GM19239 (cell line): ENCODE data around the gene ADAM8.
A peak's percentile ranks its signal among the peaks of the same experiment; 100 is the strongest.

Experiments
- DNase-seq: peaks from one replicate; pipeline ENCODE4 v3.0.0; 2011; ENCODE audit warnings: low spot score; ENCODE audit not compliant: insufficient read length
- FAIRE-seq: peaks from 2 replicates; lab custom pipeline; 2011; peaks lifted over from hg19 to GRCh38; lab: Jason Lieb, UNC

Gene ADAM8

DNA sequence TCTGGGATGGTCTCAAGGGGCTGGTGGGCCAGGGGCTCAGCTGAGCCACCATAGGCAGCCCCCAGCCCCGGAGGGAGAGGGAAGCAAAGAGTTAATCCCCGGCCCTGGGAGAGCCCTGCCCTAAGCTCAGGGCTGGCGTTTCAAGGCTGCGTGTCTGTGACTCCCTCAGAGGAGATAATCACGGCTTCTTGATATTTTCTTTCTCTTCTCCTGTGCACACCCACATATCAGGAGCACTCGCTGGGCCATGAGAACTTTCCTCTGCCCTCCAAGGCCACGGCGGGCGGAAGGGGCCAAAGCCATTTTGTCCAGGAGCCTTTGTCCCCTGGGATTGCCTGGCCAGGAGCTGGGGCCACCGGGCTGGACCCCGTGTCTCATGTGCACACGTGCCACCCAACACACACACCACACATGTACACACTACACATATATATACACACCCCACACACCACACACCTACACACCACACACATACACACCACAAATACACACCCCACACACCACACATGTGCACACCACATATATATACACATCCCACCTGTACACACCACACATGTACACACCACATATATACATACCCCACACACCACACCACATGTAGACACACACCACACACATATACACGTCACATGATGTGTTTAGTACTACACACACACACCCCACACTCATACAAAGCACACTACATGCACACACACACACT is 22.1 kb downstream of the ADAM8 start:
- FAIRE-seq (no peak), DNase-seq (no peak)

DNA sequence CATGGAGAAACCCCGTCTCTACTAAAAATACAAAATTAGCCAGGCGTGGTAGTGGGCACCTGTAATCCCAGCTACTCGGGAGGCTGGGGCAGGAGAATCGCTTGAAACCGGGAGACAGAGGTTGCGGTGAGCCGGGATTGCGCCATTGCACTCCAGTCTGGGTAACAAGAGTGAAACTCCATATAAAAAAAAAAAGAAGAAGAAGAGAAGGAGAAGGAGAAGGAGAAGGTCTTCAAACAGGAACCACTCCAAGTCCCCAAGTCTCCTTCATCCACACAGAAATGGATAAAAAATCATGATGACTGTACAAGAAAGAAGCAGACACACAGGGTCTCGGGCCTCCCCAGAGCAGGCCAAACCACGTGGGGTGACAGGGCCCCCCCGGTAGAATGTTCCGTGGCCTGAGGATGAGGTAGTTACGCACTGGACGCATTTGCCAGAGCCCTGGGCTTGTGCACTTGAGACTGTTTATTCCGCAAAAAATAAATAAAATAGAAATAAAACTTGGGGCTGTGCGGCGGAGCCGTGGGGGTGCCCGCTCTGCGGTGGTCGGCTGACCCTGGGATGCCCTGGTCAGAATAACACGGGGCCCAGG is 23.2 kb downstream of the ADAM8 start:
- DNase-seq: no peak
- no peak for FAIRE-seq

DNA sequence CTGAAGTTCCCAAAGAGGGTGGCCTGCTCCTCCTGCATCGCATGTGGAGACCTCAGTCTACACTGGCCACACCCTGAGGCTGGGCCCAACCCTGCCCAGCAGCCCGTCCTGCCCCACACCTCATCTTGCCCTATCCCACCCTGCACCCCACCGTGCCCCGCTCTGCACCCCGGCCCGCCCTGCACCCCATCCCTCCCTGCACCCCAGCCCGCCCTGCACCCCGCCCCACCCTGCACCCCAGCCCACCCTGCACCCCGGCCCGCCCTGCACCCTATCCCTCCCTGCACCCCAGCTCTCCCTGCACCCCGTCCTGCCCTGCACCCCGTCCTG is 24.5 kb downstream of the ADAM8 start:
- DNase-seq (no peak), FAIRE-seq (no peak)

DNA sequence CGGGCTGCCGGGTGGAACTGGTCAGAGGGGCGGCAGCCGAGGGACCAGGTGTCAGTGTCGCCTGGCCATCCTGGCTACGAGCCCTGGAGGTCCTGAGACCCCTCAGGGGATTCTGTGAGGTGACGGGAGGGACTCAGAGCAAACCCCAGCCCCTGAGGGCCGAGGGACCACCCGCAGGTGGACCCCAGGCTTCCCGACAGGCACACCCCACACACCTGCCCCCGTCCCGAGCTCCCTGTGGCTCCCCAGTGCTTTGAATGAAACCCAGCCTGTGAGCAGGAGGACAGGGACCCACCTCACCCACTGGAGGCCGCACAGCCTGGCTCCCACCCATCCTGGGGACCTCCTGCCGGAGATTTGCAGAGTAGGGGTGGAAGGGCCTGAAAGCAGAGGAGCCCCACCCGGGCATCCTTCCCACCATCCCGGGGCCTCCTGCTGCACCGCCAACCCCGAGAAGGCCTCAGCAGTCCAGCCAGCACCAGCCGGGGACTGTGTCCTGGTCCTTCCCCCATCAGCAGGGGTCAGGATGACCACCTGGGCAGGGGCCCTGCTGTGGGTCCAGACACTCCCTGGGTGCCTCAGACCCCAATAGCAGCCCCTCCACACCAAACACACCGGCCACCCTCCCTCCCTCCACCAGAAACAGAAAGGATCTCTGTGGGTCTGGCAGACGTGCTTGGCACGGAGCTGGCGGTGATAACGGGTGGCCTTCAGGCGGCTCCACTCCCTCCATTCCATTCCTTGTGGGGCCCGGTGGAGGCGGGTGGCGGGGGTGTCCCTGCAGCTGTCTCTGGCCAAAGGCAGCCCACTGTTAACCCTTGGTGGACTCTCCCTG is 25.1 kb downstream of the ADAM8 start:
- no peak for FAIRE-seq
- DNase-seq: no peak

DNA sequence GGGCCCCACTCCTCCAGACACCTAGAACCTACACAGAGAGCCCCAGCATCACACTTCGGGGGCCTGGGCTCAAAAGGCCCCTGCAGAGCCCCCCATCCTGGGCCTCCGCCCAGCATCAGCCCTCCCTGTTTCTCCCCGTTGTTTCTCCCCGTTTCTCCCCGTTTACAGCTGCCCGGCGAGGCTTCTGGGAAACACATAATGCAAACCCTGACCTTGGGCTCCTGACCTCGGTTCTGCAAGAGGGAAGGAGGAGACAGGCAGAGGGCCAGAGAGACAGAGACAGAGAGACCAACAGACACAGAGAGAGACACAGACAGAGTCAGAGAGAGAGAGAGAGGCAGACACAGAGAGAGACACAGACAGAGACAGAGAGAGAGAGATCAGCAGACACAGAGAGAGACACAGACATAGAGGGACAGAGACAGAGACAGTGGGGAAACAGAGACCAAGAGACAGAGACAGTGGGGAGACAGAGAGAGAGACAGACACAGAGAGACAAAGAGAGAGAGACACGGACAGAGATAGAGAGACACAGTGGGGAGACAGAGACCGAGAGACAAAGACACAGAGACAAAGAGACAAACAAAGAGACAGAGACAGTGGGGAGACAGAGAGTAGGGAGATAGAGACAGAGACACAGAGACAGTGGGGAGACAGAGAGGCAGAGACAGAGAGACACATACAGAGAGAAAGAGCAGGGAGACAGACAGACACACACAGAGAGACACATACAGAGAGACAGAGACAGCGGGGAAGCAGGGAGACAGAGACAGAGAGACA is 26.5 kb downstream of the ADAM8 start:
- FAIRE-seq: no peak
- DNase-seq: no peak

DNA sequence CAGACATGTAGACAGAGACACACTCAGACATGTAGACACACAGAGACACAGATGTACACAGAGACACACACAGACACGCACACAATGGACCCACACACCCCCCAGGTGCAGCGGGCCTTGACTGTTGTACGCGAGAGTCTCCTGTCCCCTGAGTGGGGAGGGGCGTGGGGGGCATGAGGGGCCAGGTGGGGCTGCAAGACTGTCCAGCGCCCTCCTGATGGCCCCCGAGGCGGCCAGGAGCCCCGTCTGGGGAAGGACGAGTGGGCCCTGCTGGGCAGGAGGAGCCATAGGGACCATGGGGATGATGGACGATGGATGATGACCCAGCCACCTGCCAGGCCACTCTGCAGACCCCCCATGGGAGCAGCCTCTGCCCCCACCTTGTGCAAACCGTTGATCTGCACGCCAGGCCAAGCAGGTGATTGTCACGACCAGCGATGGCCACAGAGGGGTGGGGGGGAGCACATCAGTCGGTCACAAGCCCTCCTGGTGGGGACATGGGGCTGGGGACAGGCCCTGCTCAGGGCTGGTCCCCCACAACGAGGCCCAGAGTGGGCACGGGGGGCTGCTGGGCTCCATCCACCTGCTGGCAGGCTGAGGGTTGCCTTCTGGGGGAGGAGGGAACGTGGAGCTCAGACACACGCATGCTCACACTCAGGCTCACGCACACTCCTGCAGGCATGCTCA is 27.4 kb downstream of the ADAM8 start:
- FAIRE-seq (no peak), DNase-seq (no peak)

DNA sequence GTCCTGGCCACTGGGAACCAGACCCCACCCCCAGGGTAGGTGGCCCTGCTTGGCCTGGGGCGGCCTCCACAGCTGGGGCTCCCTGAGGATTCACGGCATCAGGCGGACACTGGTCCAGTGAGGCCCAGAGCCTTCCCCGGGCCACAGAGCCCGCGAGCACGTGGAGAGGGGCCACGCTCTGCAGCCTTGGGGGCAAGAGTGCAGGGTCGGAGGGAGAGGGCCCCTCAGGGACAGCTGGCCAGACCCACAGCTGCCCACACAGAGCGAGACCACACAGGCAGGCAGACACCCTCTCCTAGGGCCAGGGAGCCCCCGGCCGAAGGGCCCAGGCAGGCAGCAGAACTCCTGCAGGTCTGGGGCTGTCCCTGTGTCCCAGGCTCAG is 28.3 kb downstream of the ADAM8 start:
- DNase-seq (no peak), FAIRE-seq (no peak)

DNA sequence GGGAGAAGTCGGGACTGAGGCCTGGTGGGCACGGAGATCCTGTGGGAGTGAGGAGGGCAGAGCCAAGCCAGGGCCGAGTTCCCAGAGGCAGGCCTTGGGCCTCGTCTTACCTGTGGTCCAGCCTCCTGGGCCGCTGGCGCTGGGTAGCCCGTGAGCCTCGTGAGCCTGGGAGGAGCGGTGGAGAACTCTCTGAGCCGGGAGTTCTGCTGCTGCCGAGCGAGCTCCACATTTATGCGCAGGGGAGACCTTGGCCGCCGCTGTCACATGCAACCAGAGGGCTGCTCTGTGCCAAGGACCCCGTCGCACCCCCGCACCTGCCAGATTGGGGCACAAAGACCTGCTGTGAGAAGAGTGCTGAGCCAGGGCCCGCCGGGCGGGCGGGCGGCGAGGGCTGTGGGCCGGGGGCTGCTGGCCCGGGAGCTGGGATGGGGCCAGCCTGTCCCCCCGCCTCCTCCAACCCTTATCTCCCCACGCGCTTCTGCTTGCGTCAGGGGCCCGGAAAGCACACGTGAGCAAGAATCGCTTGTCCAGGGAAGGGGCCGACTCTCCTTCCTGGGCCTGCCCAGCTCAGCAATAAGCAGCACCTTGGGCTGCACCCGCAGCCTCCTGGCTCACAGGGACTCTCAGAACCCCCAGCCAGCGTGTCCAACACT is 28.9 kb downstream of the ADAM8 start:
- DNase-seq (no peak), FAIRE-seq (no peak)

DNA sequence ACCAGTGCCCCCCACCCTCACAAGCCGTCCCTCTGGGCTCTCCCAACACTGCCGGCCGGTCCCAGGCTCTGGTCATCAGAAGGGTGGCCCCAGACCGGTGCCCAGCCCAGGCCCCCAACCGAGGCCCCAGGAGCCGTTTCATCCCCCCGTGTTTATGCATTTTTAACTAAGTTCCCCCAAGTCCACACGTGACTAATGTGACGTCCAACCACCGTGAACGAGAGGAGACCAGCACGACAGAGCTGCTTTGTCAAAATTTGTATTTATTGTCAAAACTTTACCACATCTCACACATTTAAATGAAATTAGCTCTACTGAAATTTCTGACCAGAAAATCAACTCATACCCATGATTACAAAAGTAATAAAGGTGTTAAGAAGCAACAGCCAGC is 30.4 kb downstream of the ADAM8 start:
- FAIRE-seq (no peak), DNase-seq (no peak)

DNA sequence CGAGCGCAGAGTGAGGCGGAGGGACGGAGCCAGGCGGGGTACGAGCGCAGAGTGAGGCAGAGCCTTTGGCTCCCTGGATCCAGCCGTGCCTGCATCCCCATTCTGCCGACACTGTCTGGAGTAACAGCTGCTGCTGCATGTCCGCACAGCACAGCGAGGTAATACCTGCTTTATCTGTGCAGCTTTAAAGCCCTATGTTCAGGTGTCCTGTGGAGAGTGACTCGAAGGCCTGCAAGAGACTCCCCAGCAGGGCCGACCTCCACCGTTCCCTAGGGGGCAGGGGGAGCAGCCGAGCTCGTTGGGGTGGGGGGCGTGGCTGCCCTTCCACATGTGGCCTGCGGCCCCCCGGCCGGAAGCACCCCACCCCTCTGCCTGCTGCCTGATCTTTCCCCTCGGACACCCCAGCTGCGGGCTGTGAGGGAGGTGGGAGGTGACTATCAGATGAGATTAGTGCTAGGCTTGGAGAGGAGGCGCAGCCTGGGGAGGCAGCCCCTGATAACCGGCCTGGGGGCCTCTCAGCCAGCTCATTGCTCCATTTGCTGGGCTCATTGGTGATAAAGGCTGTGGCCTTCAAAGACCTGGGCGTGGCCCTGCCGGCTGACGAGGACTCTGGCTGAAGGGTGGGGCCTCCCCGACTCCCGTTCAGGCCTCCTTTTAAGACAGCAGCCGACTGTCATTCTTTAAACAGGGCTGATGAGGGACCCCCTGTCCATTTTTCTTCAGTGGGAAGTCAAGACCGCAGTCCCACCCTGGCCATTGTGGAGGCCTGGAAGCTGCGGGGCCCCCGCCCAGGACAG is 31.0 kb downstream of the ADAM8 start:
- no peak for DNase-seq
- no peak for FAIRE-seq

DNA sequence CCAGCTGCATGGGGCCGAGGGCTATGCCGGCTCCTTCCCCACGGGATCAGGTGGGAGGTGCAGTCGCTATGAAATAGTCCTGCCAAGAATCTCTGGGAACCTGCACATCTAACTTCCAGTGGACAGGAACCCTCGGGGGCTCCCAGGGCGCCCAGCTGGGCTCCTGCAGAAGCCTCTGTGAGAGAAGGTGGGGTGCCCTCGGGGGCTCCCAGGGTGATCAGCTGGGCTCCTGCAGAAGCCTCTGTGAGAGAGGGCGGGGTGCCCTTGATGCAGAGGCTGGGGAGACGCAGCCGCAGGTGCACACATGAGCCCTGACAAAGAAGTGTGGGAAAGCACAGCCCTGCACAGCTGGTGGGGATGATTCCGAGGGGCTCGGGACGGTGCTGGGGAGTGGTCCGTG is 33.1 kb downstream of the ADAM8 start:
- FAIRE-seq: no peak
- no peak for DNase-seq

DNA sequence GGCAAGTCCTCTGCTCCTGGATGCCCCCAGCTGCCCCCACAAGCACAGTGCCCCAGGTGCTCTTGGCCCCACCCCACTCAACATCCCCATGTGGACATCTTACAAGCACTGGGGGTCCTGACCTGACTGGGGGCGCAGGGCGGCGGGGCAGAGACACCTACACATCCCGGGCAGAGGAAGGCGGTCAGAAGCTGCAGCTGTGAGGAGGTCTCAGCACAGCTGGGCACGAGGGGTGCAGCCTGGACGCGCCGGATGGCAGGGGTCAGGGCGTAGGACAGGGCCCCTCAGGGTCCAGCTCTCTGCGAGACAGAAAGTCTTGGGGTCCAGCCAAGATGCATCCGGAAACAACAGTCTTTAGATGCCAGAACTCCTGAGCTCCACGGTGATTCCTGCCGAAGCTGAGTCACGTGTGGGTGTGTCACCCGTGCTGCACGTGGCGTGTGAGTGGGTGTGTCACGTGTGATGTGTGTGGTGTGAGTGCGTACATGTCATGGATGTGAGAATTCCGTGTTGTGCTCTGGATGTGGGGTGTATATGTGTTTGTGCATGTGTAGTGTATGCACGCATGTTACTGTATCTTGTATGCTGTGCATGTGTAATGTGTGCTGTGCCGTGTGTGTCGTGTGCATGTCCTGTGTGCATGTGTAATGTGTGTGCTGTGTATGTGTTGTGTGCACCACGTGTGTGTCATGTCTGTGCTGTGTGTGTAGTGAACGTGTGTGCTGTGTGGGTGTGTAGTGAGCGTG is 33.9 kb downstream of the ADAM8 start:
- DNase-seq: no peak
- FAIRE-seq: no peak

DNA sequence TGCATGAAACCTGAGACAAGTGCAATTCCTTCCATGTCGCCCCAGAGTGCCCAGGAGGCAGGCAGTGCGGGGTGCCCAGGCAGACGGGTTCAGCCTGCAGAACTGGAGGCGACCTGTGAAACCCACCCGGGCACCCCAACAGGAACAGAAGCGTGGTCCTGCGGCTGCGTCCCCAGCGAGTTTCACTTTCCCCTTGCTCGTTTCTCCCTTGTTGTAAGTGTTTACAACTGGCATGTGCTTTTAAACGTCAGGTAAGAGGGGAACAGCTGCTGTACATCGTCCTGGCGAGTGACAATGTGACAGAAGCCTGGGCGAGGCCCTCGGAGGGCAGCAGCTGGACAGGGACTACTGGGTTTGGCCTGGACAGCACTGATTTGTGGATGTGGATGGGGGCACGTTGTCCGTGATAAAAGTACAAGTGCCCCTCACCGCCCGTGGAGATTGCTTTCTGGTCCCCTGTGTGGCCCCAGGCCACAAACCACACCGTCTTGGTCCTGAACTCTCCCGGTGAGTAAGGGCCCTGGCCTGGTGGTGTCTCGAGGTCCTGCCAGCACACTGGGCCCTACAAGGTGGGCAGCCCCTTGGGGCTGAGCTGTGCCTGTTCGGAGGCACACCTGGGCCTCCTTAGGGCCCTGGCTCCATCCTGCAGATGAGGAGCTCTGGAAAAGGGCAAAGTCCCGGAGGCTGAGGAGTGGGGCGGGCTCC is 35.0 kb downstream of the ADAM8 start:
- FAIRE-seq (peak; percentile 85), DNase-seq (peak; percentile 66)

DNA sequence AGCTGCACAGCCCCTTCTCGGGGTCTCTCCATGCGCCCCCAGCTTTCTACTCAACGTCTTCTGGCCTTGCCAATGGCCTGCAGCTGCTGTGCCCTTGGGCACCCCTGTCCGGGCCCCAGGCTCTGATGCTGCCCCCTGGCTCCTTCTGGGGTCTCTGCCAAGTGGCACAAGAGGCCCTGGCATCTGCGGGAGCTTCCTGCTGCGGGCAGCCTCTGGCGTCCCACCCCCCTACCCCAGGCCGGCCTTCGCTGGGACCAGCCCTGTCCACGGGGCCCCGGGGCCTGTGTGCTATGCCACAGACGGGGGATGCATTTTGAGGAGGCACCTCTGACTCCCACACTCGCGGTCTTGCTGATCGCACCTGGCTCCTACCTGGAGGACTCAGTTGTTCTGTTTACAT is 36.7 kb downstream of the ADAM8 start:
- FAIRE-seq: no peak
- no peak for DNase-seq

DNA sequence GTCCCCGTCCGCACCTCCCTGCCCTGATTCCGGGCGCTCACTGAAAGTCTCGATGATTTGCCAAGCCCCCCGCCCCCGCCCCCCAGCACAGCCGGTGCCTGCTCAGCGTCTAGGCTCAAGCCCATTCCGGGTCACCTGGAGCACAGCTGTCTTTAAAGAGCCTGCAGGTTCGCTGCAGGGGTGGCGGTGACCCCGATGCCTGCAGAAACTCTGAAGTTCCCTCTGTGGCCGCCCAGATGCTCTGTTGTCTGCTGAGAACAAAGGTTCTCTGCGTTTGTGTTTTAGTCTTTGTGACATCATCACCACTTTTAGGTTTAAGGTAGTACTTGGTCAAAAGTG is 38.2 kb downstream of the ADAM8 start:
- no peak for FAIRE-seq
- no peak for DNase-seq

DNA sequence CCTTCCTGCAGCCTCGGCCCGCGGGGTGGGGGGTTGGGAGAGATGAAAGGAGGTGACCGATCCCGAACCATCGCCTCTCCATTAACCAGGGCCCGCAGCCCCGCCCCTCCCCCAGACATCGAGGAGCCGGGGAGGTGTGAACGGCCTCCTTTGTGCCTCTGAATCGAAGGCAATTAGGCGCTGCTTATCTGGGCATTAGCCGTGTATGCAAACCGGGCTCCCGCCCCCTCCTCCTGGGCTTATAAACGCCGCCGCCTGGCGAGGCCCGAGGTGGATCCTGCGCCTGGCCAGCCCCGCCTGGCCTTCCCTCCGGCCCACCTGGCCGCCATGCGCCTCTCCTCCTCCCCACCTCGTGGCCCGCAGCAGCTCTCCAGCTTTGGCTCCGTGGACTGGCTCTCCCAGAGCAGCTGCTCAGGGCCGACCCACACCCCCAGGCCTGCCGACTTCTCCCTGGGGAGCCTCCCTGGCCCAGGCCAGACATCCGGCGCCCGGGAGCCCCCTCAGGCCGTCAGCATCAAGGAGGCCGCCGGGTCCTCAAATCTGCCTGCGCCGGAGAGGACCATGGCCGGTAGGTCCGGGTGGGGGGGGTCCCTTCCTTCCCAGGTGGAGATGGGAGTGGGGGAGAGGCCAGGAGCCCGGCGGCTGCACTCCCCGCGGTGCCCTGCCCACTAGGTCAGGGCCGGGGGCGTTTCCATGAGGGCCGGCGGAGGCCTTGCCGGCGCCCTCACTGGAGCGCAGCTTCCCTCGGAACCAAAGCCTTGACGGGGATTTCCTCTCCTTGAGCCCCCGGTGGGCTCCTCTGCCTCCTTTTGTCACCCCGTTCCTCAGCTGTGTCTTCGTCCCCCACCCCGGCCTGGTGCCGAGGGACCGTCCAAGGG is 38.8 kb downstream of the ADAM8 start, which contains the start of gene VENTX:
VENTX (plus strand) TSS at position 268 of the 878 bp plus-strand sequence; CDS start at position 328, 60 bp downstream.
- FAIRE-seq (no peak), DNase-seq (no peak)

DNA sequence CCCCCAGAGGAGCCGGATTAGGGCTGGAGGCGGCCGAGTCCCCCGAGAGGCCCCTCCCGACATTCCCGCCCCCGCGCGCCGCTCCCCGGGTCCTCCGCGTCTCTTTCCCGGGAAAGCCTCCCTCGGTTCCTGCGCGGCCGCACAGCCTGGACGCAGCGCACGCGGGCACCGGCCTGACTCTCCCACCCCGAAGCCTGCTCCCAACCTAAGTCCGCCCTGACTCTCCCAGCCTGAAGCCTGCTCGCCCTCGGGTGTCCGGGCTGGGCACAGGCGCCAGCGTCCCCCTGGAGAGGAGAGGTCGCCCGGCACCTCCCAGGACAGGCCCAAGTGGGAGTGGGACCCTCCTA is 39.5 kb downstream of the ADAM8 start:
- no peak for DNase-seq
- no peak for FAIRE-seq
